HCT116 (cell line): ENCODE results near the gene CHRNE. TPM values are rescaled to one million over a fixed set of nuclear protein-coding genes. Genes with fewer than 3 reads are reported as not detected.

Source experiments
- ATAC-seq: fragments of 200-7000 bp; cut with Tn5 transposase; 2 replicates; pipeline ENCODE4 v1.9.1; 2020; ENCODE audit warnings: mild to moderate bottlenecking, moderate library complexity
- BruUV-seq: library from RNA; stranded (reverse); fragments of 400-500 nt; replicated peaks from 2 replicates; lab custom pipeline; 2021; lab: Mats Ljungman, UMichigan
- CTCF ChIA-PET: fragments of 300-600 bp; sonication (Branson Sonifier 250); formaldehyde crosslinking; loops from one replicate; lab custom pipeline; 2021; ENCODE audit warnings: antibody characterized with exemption; lab: Charles Lee
- POLR2A ChIA-PET: fragments of 300-600, 350-600 bp; sonication (Branson Sonifier 250); formaldehyde crosslinking; loops from one replicate; lab custom pipeline; 2021; ENCODE audit warnings: antibody characterized with exemption; lab: Charles Lee
- RAD21 ChIA-PET, 2 experiments: fragments of 300-600 bp; sonication (Branson Sonifier 250); formaldehyde crosslinking; loops; one replicate each; lab custom pipeline; 2023; ENCODE audit warnings: low total read pairs in 2 of 2; ENCODE audit not compliant: uncharacterized antibody in 2 of 2, unreplicated experiment in 2 of 2, low non-redundant PET in 1 of 2; lab: Charles Lee
- DNase-seq: peaks from one replicate; pipeline ENCODE4 v3.0.0-alpha.2; 2010; ENCODE audit warnings: low read depth, low spot score
- H2AFZ ChIP-seq: fragments of 200-600 bp; shearing (Covaris generic), sonication (generic); 2 replicates; pipeline ENCODE4 v1.6.1; 2017; ENCODE audit warnings: low read depth, mixed run types, mixed read lengths, antibody characterized with exemption, low read length; ENCODE audit not compliant: poor library complexity, severe bottlenecking
- H3K27ac ChIP-seq: 2 replicates; pipeline ENCODE4 v1.5.1; 2012; ENCODE audit warnings: low read depth, low read length
- H3K27me3 ChIP-seq: fragments of 200-600 bp; sonication (generic); 2 replicates; pipeline ENCODE4 v1.6.1; 2016; ENCODE audit warnings: mixed run types, low read length, mixed read lengths; ENCODE audit not compliant: insufficient read depth
- H3K36me3 ChIP-seq, 2 experiments: fragments of 200-500 bp in 1 of 2; fragments of 200-600 bp in 1 of 2; sonication (Bioruptor generic) in 1 of 2; sonication (generic) in 1 of 2; 2 replicates each; pipeline versions ENCODE4 v1.5.1 to v1.6.1; 2014 to 2016; ENCODE audit warnings: low read length in 2 of 2, inconsistent platforms in 1 of 2, mixed read lengths in 1 of 2, mixed run types in 1 of 2; ENCODE audit not compliant: insufficient read depth in 2 of 2, control insufficient read depth in 1 of 2
- H3K4me1 ChIP-seq, 2 experiments: fragments of 200-600 bp in 1 of 2; sonication (generic) in 1 of 2; 2 replicates each; pipeline versions ENCODE4 v1.5.1 to v1.6.1; 2012 to 2017; ENCODE audit warnings: low read length in 2 of 2, inconsistent platforms in 1 of 2, mild to moderate bottlenecking in 1 of 2, mixed read lengths in 1 of 2, mixed run types in 1 of 2, moderate library complexity in 1 of 2; ENCODE audit not compliant: insufficient read depth in 2 of 2, control insufficient read depth in 1 of 2
- H3K4me2 ChIP-seq: fragments of 200-600 bp; sonication (generic); 2 replicates; pipeline ENCODE4 v1.6.1; 2017; ENCODE audit warnings: mixed run types, low read length, mixed read lengths
- H3K4me3 ChIP-seq, 2 experiments: fragments of 200-600 bp in 1 of 2; sonication (generic) in 1 of 2; replicated peaks in 1 of 2; 2 replicates each; pipeline ENCODE4 v1.5.1; 2011 to 2016; ENCODE audit warnings: low read length in 2 of 2, control low read depth in 1 of 2, low read depth in 1 of 2, mild to moderate bottlenecking in 1 of 2, mixed read lengths in 1 of 2, mixed run types in 1 of 2
- H3K79me2 ChIP-seq: fragments of 200-600 bp; sonication (generic); 2 replicates; pipeline ENCODE4 v1.6.1; 2017; ENCODE audit warnings: mild to moderate bottlenecking, mixed run types, low read length, moderate library complexity, mixed read lengths; ENCODE audit not compliant: insufficient read depth
- H3K9ac ChIP-seq: fragments of 200-600 bp; sonication (generic); 2 replicates; pipeline ENCODE4 v1.6.1; 2016; ENCODE audit warnings: low read length, mixed read lengths
- H3K9me2 ChIP-seq: fragments of 200-600 bp; sonication (generic), shearing (Covaris generic); 2 replicates; pipeline ENCODE4 v1.6.1; 2017; ENCODE audit warnings: mixed run types, mild to moderate bottlenecking, moderate library complexity; ENCODE audit not compliant: insufficient read depth
- H3K9me3 ChIP-seq, 2 experiments: fragments of 200-500 bp in 1 of 2; fragments of 200-600 bp in 1 of 2; sonication (Bioruptor generic) in 1 of 2; sonication (generic) in 1 of 2; 2 replicates each; pipeline ENCODE4 v1.6.1; 2014 to 2017; ENCODE audit warnings: low read length in 2 of 2, mixed read lengths in 2 of 2, inconsistent platforms in 1 of 2, low read depth in 1 of 2, mild to moderate bottlenecking in 1 of 2, mixed run types in 1 of 2, moderate library complexity in 1 of 2; ENCODE audit not compliant: control insufficient read depth in 1 of 2, insufficient read depth in 1 of 2
- H4K20me1 ChIP-seq: fragments of 200-600 bp; sonication (generic), shearing (Covaris generic); 2 replicates; pipeline ENCODE4 v1.6.1; 2017; ENCODE audit warnings: mixed run types, mild to moderate bottlenecking, moderate library complexity; ENCODE audit not compliant: insufficient read depth
- ATF3 ChIP-seq: IDR thresholded peaks from 2 replicates; pipeline ENCODE4 v1.6.1; 2012
- ELF1 ChIP-seq: IDR thresholded peaks from 2 replicates; pipeline ENCODE4 v1.6.1; 2012; ENCODE audit warnings: low read depth, borderline replicate concordance
- EZH2 ChIP-seq: fragments of 200-600 bp; sonication (generic); IDR thresholded peaks from 2 replicates; pipeline ENCODE4 v1.6.1; 2017; ENCODE audit warnings: antibody characterized with exemption, mixed run types
- EZH2phosphoT487 ChIP-seq: fragments of 200-600 bp; IDR thresholded peaks from 2 replicates; pipeline ENCODE4 v1.6.1; 2018; ENCODE audit warnings: antibody characterized with exemption, borderline replicate concordance
- FOSL1 ChIP-seq: IDR thresholded peaks from 2 replicates; pipeline ENCODE4 v1.6.1; 2012; ENCODE audit warnings: low read depth
- MAX ChIP-seq: IDR thresholded peaks from 2 replicates; pipeline ENCODE4 v1.6.1; 2012
- RAD21 ChIP-seq: IDR thresholded peaks from 2 replicates; pipeline ENCODE4 v1.6.1; 2012; ENCODE audit warnings: low read depth, mild to moderate bottlenecking
- YY1 ChIP-seq: IDR thresholded peaks from 2 replicates; pipeline ENCODE4 v1.6.1; 2011; ENCODE audit warnings: low read length, low read depth, moderate library complexity, mild to moderate bottlenecking; ENCODE audit not compliant: insufficient replicate concordance; ENCODE audit errors: extremely low read depth
- ZBTB33 ChIP-seq: IDR thresholded peaks from 2 replicates; pipeline ENCODE4 v1.6.1; 2011; ENCODE audit warnings: mild to moderate bottlenecking, low read length, moderate library complexity; ENCODE audit not compliant: insufficient replicate concordance; ENCODE audit errors: extremely low read depth
- ZFX ChIP-seq: fragments of 450-650 bp; IDR thresholded peaks from 2 replicates; pipeline ENCODE4 v1.6.1; 2017
- intact Hi-C: fragments of 100-400 bp; cut with micrococcal nuclease; formaldehyde crosslinking; loops from 2 replicates; pipeline ENCODE4 v1.10.0; 2022
- total RNA-seq: library from RNA; stranded (reverse); gene quantifications from one replicate; pipeline ENCODE4 v1.2.1, GENCODE V29; 2021; ENCODE audit not compliant: unreplicated experiment

CHRNE gene
- total RNA-seq, 1 experiment from 2014 or later: 0.30 TPM

- H3K9me2 ChIP-seq: no peaks in the 10 kb centered on the region
- intact Hi-C loops: no loop called here
- no peak overlapping the region for H3K4me2 ChIP-seq
- BruUV-seq: no TSS peak
- DNase-seq (no peak), ATAC-seq (no peak)
- H3K27ac ChIP-seq: no peak overlapping the region
- no peaks in the 10 kb centered on the region for H4K20me1 ChIP-seq
- no peaks in the 10 kb centered on the region for H3K79me2 ChIP-seq
- H3K9ac ChIP-seq: no peak overlapping the region
- ChIA-PET RAD21 (no interaction called here), CTCF (no interaction called here), POLR2A (no interaction called here)
- no peaks in the 10 kb centered on the region for H3K27me3 ChIP-seq
- no peak overlapping the region for H2AFZ ChIP-seq
- peaks cover 19 to 36% of the 10 kb centered on the region in 2 experiments for H3K36me3 ChIP-seq
- TF ChIP-seq ZFX (no peak), ZBTB33 (no peak), ATF3 (no peak), YY1 (no peak), FOSL1 (no peak), ELF1 (no peak), EZH2 (no peak), MAX (no peak), EZH2phosphoT487 (no peak), RAD21 (no peak)
- no peak overlapping the region for H3K4me3 ChIP-seq
- no peaks in the 10 kb centered on the region for H3K9me3 ChIP-seq
- H3K4me1 ChIP-seq: no peaks in the 10 kb centered on the region
These were observed 7.8 kb downstream of the CHRNE start for GRCh38 chr17:4895121-4895520.
